Upper lobe of right lung (tissue), 1 donor: ENCODE data around the gene LRMDA. TPM values are rescaled to one million over a fixed set of nuclear protein-coding genes. Genes with fewer than 3 reads are reported as not detected.

Experiments used
- ATAC-seq: fragments of 200-7000 bp; cut with Tn5 transposase; one replicate; pipeline ENCODE4 v1.9.1; 2020; ENCODE audit warnings: mild to moderate bottlenecking, moderate library complexity
- DNase-seq: peaks from one replicate; pipeline ENCODE4 v3.0.0-alpha.2; 2020
- H3K27ac ChIP-seq: fragments of 200-600 bp; one replicate; pipeline ENCODE4 v1.8.0; 2022
- H3K27me3 ChIP-seq: fragments of 200-600 bp; one replicate; pipeline ENCODE4 v1.8.0; 2022; ENCODE audit warnings: mild to moderate bottlenecking
- H3K36me3 ChIP-seq: fragments of 200-600 bp; one replicate; pipeline ENCODE4 v1.8.0; 2022
- H3K4me1 ChIP-seq: fragments of 200-600 bp; one replicate; pipeline ENCODE4 v1.8.0; 2022
- H3K4me3 ChIP-seq: fragments of 200-600 bp; one replicate; pipeline ENCODE4 v1.8.0; 2022; ENCODE audit warnings: mild to moderate bottlenecking
- H3K9me3 ChIP-seq: fragments of 200-600 bp; one replicate; pipeline ENCODE4 v1.8.0; 2022
- CTCF ChIP-seq: fragments of 200-600 bp; IDR thresholded peaks from one replicate; pipeline ENCODE4 v1.8.0; 2022; ENCODE audit warnings: antibody characterized with exemption
- intact Hi-C: fragments of 100-400 bp; cut with DNase I; formaldehyde crosslinking; loops from one replicate; pipeline ENCODE4 v1.11.0; 2022
- total RNA-seq: library from RNA; stranded (reverse); fragmentation: NEBNext Ultra II Directional; extraction: Animal tissue kit (Norgen Biotek cat#: 25700); gene quantifications from one replicate; pipeline ENCODE4 v1.2.1, GENCODE V29; 2021
- donor health status: DM: no; HTN: yes; CAD: no; lungs with severe emphysema.

LRMDA gene
- total RNA-seq, 1 donor from 2014 or later: 20.0 TPM

GRCh38 chr10:75465450-75465827, 34.0 kb downstream of the LRMDA start:
- H3K4me1 ChIP-seq: peaks cover 6% of the 10 kb centered on the region
- intact Hi-C loops: no loop called here
- H3K36me3 ChIP-seq: no peaks in the 10 kb centered on the region
- H3K27me3 ChIP-seq: no peaks in the 10 kb centered on the region
- H3K4me3 ChIP-seq: no peak overlapping the region
- ATAC-seq (no peak), DNase-seq (no peak)
- H3K9me3 ChIP-seq: no peaks in the 10 kb centered on the region
- no peak for TF ChIP-seq CTCF
- H3K27ac ChIP-seq: no peak overlapping the region

- ATAC-seq: no peak
Observed at GRCh38 chr10:75466001-75466400, 34.6 kb downstream of the LRMDA start.

GRCh38 chr10:75466886-75467285, 35.5 kb downstream of the LRMDA start:
- Histone ChIP-seq H3K36me3 (no peaks in the 10 kb centered on the region), H3K27ac (no peak overlapping the region), H3K27me3 (no peaks in the 10 kb centered on the region), H3K4me3 (no peak overlapping the region), H3K9me3 (no peaks in the 10 kb centered on the region), H3K4me1 (peaks cover 15% of the 10 kb centered on the region)
- no peak for ATAC-seq
- intact Hi-C loops: no loop called here
- DNase-seq: no peak
- no peak for TF ChIP-seq CTCF

More at GRCh38 chr10:75466001-75466400, 34.6 kb downstream of the LRMDA start:
- no peak overlapping the region for H3K27ac ChIP-seq
- no peaks in the 10 kb centered on the region for H3K9me3 ChIP-seq
- H3K36me3 ChIP-seq: no peaks in the 10 kb centered on the region
- DNase-seq: no peak
- H3K4me3 ChIP-seq: no peak overlapping the region
- intact Hi-C loops: no loop called here
- no peak for TF ChIP-seq CTCF
- no peaks in the 10 kb centered on the region for H3K27me3 ChIP-seq
- H3K4me1 ChIP-seq: peaks cover 11% of the 10 kb centered on the region

- Histone ChIP-seq H3K4me3 (no peak overlapping the region), H3K36me3 (no peaks in the 10 kb centered on the region), H3K4me1 (peaks cover 15% of the 10 kb centered on the region), H3K9me3 (no peaks in the 10 kb centered on the region), H3K27ac (no peak overlapping the region), H3K27me3 (no peaks in the 10 kb centered on the region)
- intact Hi-C loops: no loop called here
- DNase-seq (no peak), ATAC-seq (no peak)
- no peak for TF ChIP-seq CTCF
Observed at GRCh38 chr10:75468612-75469005, 37.2 kb downstream of the LRMDA start.

- Histone ChIP-seq H3K36me3 (no peaks in the 10 kb centered on the region), H3K27ac (no peak overlapping the region), H3K4me1 (peaks cover 15% of the 10 kb centered on the region), H3K9me3 (no peaks in the 10 kb centered on the region), H3K4me3 (no peak overlapping the region), H3K27me3 (no peaks in the 10 kb centered on the region)
- DNase-seq (no peak), ATAC-seq (peak; percentile 49)
- no peak for TF ChIP-seq CTCF
- intact Hi-C loops: no loop called here
Observed at GRCh38 chr10:75469006-75469616, 37.7 kb downstream of the LRMDA start.

GRCh38 chr10:75470901-75471300, 39.5 kb downstream of the LRMDA start:
- intact Hi-C loops: no loop called here

More at GRCh38 chr10:75470901-75471300, 39.5 kb downstream of the LRMDA start:
- no peak for TF ChIP-seq CTCF
- no peaks in the 10 kb centered on the region for H3K27me3 ChIP-seq
- H3K4me1 ChIP-seq: peaks cover 15% of the 10 kb centered on the region
- no peak for DNase-seq
- H3K36me3 ChIP-seq: no peaks in the 10 kb centered on the region
- H3K4me3 ChIP-seq: no peak overlapping the region
- no peak for ATAC-seq
- H3K9me3 ChIP-seq: no peaks in the 10 kb centered on the region
- H3K27ac ChIP-seq: no peak overlapping the region
